Airway epithelial cell (primary cell): ENCODE data around the gene ZNF384. TPM values are rescaled to one million over a fixed set of nuclear protein-coding genes. Genes with fewer than 3 reads are reported as not detected.

Experiments
- total RNA-seq: library from RNA; depleted of rRNA; stranded (reverse); fragments of >200 nt; gene quantifications from 2 replicates; pipeline ENCODE4 v1.2.3, GENCODE V29; 2015

Gene ZNF384
- total RNA-seq, result 15.1 and 21.8 TPM in 2 replicates

DNA sequence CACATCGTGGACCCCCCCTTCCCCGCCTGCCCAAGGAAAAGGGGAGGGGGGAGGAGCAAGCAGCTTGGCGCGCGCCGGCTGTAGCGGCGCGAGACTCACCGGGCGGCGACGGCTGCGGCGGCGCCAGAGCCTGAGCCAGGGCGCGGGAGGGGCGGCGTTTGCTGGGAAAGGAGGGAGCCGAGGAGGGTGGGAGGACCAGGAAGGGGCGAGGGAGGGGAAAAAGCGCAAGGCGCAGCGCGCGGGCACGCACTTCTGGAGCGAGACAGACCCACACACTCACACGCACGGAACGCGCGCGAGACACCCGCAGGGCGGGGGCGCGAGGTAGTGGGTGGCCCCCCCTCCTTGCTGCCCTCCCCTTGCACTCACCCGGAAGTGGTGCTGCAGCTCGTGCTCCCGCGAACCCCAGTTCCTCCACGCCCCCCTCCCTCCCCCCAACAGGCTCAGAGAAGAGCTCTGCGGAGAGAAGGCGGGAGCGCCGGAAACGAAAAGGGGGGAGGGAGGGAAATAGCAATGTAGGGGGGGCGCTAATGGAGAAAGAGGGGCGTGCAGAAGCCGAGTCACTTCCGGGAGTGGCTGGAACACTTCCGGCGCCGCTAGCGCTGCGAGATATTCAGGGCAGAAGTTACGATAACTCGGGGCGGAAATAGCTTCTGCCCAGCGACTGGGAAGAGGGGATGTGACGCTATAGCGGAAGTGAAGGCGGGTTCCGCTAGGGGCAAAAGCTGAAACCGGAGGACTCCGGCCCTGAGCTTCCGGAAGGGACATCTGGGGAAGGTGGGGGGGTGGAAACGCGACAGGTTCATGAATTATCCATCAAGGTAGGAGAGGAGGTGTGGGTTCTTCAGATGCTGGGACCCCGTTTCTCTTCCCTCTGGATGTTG, at the start of gene ZNF384:
Gene ZNF384 (minus strand): TSS at position 377 of the 884 bp plus-strand sequence. CDS start 9,855 bp downstream, outside the sequence.

DNA sequence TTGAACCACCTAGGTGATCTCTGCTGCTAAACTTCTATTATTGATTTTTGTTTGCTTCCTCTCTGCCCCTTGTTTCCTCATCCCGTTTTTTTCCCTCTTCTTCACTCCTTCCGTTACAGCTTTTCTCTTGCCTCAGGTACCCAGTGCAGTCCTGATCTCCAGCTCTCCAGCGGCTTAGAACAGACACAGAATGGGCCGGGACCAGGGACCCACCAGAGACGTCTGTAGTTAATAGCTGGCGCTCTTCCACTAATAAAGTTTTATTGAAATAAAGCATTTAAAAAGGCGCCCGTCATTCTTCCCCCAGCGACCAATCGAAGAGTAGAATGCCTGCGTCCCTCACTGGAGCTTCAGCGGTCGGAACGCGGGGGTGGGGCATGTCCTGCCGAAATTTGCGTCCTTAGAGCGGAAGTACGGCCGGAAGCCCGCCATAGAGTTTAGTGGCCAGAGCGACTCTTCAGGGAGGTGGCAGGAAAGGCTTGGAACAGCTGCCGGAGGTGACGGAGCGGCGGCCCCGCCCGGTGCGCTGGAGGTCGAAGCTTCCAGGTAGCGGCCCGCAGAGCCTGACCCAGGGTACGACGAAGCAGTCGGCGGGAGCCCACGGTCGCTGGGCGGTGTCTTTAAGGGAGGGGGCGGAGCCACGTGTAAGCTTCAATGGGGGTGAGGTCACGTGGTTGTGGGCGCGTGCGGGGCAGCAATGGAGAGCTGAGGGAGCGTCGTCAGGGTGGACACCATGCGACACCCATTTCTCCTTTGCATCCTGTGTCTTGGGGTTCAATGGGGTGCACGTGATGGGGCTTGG, 34.6 kb upstream of the ZNF384 start, which contains the start of gene COPS7A:
Gene COPS7A (plus strand): TSS at position 440 of the 802 bp plus-strand sequence. CDS start 611 bp downstream, outside the sequence.

DNA sequence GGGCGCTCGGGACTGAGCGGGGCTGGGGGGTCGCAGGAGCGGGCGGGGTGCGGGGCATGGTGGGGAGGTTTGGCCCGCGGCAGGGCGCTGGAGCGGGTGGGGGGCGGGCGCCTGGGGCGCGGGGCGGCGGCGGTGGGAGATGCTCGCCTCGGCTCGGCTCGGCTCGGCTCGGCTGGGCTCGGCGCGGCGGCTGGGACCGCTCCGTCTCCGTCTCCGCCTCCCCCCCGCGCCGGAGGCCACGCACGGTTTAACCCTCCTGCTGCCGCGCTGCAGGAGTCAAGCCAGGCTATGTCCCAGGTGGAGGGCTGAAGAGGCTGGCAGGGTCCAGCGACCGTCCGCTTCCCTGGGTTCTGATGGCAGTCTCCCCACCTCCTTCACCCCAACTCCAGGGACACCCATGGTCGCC, 11.5 kb upstream of the ZNF384 start, which contains the start of gene PIANP:
Gene PIANP (minus strand): TSS at position 170 of the 406 bp plus-strand sequence. CDS start 2,754 bp downstream, outside the sequence.

DNA sequence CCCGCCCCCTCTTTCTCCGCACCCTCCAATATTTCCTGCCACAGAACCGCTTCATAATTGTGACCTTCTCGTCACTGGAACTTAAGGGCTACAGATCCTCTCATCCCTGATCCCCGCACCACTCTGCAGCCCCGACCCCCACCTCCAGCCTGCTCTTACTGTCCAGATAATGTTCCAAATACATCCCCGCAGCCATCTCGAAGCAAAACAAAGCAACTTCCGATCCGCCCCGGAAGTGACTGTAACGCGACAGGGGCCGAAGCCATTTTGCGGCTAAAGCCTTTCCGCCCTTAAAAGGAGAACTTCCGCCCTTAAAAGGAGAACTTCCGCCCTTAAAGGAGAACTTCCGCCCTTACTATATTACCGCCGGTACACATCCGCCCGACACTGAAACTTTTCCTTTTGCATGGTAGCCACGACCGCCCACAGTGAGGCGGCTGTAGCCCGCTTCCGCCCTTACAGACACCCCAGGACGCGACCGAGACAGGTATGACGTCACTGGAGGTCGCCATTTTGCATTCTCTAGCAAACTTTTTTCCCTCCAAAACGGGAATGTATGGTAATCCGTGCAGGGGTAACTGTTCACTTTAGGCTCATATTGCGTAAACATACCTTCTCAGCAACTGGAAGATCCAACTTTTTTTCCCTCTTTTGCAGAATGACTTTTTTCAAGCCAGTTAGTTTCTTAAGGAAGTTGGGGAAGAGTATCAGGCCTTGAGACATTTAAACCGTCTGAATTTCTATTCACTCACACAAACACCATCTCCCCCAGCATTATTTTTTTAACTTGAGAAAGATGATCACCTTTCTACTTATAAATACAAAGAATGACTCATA, 26.1 kb downstream of the ZNF384 start, which contains the start of gene ING4:
Gene ING4 (minus strand): TSS at position 214 of the 837 bp plus-strand sequence. CDS start 18 bp downstream, at position 196.

DNA sequence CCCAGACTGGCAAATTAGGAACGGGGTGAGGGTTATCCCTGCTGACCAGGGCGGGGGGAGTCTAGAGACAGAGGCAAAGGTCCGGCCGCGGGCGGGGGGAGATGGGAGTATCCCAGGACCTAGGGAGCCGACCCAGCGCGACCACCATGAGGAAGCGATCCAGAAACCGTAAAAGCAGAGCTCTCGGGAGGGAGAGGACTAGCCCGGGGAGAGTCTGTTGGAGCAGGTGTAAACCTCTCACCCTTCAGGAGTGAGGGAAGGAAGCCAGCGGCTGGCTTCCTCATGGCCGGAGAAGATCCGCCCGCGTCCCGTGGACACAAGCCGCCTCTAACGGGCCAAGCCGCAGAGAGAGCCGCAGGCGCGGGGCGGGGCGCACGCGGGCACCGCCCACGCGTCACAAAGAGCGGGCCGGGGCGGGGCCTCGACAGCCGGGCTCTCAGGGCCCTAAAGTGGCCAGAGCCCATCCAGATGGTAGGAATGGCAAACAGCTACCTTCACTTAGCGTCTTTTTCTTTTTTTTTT, 42.0 kb downstream of the ZNF384 start, which contains the start of gene ACRBP:
Gene ACRBP (minus strand): TSS at position 350 of the 522 bp plus-strand sequence. CDS start 66 bp downstream, at position 284.

DNA sequence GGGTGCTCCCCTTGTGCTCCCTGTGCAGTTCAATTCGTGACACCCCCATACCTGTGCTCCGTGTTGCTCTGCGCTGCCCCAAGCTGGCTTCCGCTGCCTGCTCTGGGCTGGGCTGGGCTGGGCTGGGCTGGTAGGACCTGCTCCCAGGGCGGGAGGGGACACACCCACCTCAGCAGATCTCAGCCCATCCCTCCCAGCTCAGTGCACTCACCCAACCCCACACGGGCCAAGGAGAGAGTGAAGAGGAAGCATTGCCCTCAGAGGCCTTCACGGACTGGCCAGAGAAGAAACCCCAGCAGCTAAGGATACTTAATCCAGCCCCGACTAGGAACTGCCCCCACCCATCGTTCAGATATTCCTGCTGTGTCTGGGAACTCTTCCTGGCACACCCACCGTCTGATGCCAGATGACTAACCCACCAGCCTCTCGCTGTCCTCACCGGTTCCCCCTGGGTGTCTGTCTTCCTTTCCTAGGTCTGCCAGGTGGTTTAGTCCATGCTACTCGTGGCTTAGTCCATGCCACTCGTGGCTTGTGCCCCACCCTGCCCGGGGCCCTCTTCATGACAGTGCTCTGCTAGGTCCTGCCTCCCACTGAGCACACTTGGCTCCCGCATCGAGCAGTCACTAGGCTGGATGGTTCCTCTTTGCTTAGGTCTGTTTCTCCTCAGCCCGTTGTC, 53.2 kb downstream of the ZNF384 start, which contains the start of gene LPAR5:
Gene LPAR5 (minus strand): TSS at position 104 of the 676 bp plus-strand sequence. CDS start 14,711 bp downstream, outside the sequence.

Other genes starting within 250 kb of the ZNF384 start
- gene CD27, start 244.4 kb downstream of the ZNF384 start, total RNA-seq, result not detected in 2 replicates
- 2.5 and 3.0 TPM in 2 replicates for gene TAPBPL, start 237.3 kb downstream of the ZNF384 start, total RNA-seq
- 1.8 and 2.9 TPM in 2 replicates for gene VAMP1, start 218.7 kb downstream of the ZNF384 start, total RNA-seq
- gene MRPL51, start 196.1 kb downstream of the ZNF384 start, total RNA-seq, result 116 and 153 TPM in 2 replicates
- gene NCAPD2, start 195.3 kb downstream of the ZNF384 start, total RNA-seq, result 87.6 and 120 TPM in 2 replicates
- gene GAPDH, start 154.9 kb downstream of the ZNF384 start, total RNA-seq, result 8,018 and 11,435 TPM in 2 replicates
- gene IFFO1, start 133.3 kb downstream of the ZNF384 start, total RNA-seq, result 1.8 and 3.3 TPM in 2 replicates
- gene NOP2, start 121.1 kb downstream of the ZNF384 start, total RNA-seq, result 46.7 and 47.1 TPM in 2 replicates
- 180 and 243 TPM in 2 replicates for gene CHD4, start 82.0 kb downstream of the ZNF384 start, total RNA-seq
- 16.6 TPM in 2 replicates for gene LPAR5, start 53.4 kb downstream of the ZNF384 start, total RNA-seq
- gene ACRBP, start 41.9 kb downstream of the ZNF384 start, total RNA-seq, result 0.28 TPM in 1 of 2 replicates, not detected in the other
- gene ING4, start 26.3 kb downstream of the ZNF384 start, total RNA-seq, result 19.8 and 24.4 TPM in 2 replicates
- not detected in 2 replicates for gene PIANP, start 11.4 kb upstream of the ZNF384 start, total RNA-seq
- 56.4 and 63.6 TPM in 2 replicates for gene COPS7A, start 34.7 kb upstream of the ZNF384 start, total RNA-seq
- gene MLF2, start 63.8 kb upstream of the ZNF384 start, total RNA-seq, result 329 and 348 TPM in 2 replicates
- gene PTMS, start 77.0 kb upstream of the ZNF384 start, total RNA-seq, result 166 and 192 TPM in 2 replicates
- gene LAG3, start 83.1 kb upstream of the ZNF384 start, total RNA-seq, result 0.14 TPM in 1 of 2 replicates, not detected in the other
- 0.21 and 0.23 TPM in 2 replicates for gene CD4, start 100.2 kb upstream of the ZNF384 start, total RNA-seq
- 0.09 and 0.21 TPM in 2 replicates for gene GPR162, start 132.4 kb upstream of the ZNF384 start, total RNA-seq
- gene P3H3, start 139.0 kb upstream of the ZNF384 start, total RNA-seq, result 19.7 and 23.4 TPM in 2 replicates
- 0.28 and 0.92 TPM in 2 replicates for gene GNB3, start 151.6 kb upstream of the ZNF384 start, total RNA-seq
- 23.6 and 41.0 TPM in 2 replicates for gene CDCA3, start 161.9 kb upstream of the ZNF384 start, total RNA-seq
- 72.2 and 82.5 TPM in 2 replicates for gene USP5, start 162.8 kb upstream of the ZNF384 start, total RNA-seq
- gene TPI1, start 178.2 kb upstream of the ZNF384 start, total RNA-seq, result 1,425 and 1,466 TPM in 2 replicates
- 8.6 and 11.8 TPM in 2 replicates for gene SPSB2, start 183.9 kb upstream of the ZNF384 start, total RNA-seq
- 5.9 and 8.9 TPM in 2 replicates for gene LRRC23, start 215.4 kb upstream of the ZNF384 start, total RNA-seq
- gene ENO2, start 225.2 kb upstream of the ZNF384 start, total RNA-seq, result 8.0 and 11.1 TPM in 2 replicates
- 13.0 and 21.7 TPM in 2 replicates for gene ATN1, start 238.6 kb upstream of the ZNF384 start, total RNA-seq